GM12864 (cell line): ENCODE results near the gene ACOT12.
"Not testable (repeated sequence)": the region's sequence is repeated elsewhere in the genome, so short reads cannot be mapped to it uniquely, and the experiment has no call there.

Experiments used
- DNase-seq: peaks from one replicate; pipeline ENCODE4 v3.0.0-alpha.2; 2011; ENCODE audit warnings: low read depth
- H3K4me3 ChIP-seq: 2 replicates; pipeline ENCODE4 v1.5.1; 2011; ENCODE audit warnings: mild to moderate bottlenecking, low read depth, low read length, control low read depth
- CTCF ChIP-seq: IDR thresholded peaks from 2 replicates; pipeline ENCODE4 v1.5.1; 2011; ENCODE audit warnings: low read depth, mild to moderate bottlenecking, moderate library complexity, low read length, control low read depth, inconsistent platforms; ENCODE audit errors: missing control alignments

ACOT12 gene

DNA sequence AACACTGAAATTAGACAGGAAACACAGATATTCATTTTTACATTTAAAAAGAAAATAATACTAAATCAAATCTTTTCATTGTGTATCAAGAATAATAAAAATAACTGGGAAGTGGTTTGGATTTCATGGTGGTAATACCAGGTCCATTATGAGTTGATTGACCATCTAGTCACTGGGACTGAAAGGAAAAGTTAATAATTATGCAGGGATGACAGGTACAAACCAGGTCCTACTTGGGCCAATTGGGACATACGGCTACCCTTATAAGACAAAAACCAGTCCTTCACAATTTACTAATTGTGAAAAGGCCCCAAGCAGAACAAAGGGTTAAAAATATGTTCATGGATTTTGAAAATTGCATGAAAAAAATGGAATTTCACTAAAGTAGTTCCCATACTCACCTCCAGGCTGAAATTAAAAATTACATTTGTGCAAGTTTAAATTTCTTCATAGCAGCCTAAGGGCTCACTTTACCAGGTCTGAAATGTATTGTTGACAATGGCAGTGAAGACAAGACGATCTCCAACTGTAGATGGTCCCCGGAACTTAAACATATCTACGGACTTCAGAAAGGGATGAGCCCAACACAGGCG is 48.4 kb downstream of the ACOT12 start:
- TF ChIP-seq CTCF, result no peak
- no peak for DNase-seq
- no peak overlapping the region for H3K4me3 ChIP-seq

DNA sequence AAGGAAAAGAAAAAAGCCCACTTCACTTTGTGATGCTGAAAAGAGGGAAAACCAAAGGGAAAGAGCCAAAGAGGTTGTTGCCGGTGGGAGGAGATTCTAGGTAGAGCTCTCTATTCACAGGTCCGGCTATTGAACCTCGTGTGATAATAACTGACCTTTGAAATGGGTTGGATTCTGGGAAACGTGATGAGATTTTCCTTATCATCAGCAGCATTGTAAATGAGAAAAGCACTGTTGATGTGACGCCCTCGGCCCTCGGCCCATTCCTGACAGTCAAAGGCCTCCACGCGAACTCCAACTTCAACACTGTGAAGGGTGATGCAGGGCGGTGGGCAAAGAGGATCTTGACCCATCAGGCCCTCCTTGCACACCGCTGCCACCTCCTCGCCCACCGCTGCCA is 49.2 kb downstream of the ACOT12 start:
- no peak for DNase-seq
- no peak overlapping the region for H3K4me3 ChIP-seq
- TF ChIP-seq CTCF, result no peak

DNA sequence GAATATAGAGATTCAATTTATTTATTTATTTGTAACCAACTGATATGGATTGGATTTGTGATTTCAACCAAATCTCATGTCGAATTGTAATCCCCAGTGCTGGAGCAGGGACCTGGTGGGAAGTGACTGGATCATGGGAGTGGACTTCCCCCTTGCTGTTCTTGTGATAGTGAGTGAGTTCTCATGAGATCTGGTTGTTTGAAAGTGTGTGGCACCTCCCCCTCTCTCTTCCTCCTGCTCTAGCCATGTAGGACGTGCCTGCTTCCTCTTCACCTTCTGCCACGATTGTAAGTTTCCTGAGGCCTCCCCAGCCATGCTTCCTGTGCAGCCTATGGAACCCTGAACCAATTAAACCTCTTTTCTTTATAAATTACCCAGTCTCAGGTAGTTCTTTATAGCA is 55.7 kb downstream of the ACOT12 start:
- not testable (repeated sequence) for DNase-seq, H3K4me3 ChIP-seq

GRCh38 chr5:81337803-81338202 is 56.1 kb downstream of the ACOT12 start:
- DNase-seq, result no peak
- TF ChIP-seq CTCF, result no peak
- no peak overlapping the region for H3K4me3 ChIP-seq

- DNase-seq, result no peak
- no peak for TF ChIP-seq CTCF
- no peak overlapping the region for H3K4me3 ChIP-seq
These were observed 57.4 kb downstream of the ACOT12 start for GRCh38 chr5:81336556-81336955.

DNA sequence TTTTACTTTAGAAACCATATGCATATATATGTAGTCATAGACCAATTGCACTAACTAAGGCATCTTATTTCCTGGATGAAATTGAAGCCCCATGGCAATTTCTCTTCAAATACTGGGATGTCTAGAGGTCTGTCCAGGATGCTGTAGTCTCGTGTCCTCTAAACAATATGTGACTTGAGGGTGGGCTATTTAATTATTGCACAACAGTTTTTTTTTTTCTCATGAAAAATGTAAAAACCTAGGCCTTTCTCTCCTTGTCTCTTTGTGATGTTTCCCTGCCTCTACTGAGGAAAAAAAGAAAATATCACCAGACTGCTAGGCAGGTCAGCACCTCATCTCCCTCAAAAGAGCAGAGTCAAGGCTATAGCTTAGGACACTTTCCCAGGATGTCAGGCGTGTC is 58.0 kb downstream of the ACOT12 start:
- DNase-seq, result no peak
- TF ChIP-seq CTCF, result no peak
- H3K4me3 ChIP-seq, result no peak overlapping the region

DNA sequence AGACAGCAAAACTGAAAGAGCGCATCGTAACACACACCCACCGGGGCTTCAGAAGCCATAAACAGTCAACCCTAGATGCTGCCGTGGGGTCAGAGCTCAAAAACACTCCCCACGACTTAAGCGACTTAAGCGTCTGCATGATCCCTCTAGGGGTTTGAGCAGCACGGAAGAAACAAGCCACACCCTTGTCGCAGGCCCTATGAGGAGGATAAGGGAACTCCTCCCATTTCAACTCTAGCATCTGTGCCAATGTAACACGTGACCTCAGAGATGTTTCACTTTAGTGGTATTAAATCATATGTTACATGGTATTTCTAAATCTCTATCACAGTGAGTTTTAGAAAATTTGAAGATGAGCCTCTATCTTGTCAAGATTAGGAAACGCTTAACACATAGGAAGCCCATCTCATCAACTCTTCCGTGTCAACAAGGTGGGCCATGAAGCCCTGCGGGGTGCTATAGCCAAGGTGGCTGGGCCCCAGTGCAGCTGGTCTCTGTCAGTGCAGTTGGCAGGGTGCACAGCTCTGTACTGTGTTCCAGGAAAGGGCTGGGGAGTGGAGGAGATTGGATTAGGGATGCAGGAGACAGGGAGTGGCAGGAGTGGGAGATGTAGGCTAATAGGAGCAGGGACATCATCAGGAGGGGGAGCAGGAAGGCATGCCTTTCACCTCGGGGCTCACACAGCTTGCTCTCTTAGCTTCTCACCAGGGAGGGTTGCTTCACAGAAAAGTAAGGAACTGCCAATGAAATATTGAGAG is 59.5 kb downstream of the ACOT12 start:
- no peak overlapping the region for H3K4me3 ChIP-seq
- TF ChIP-seq CTCF, result no peak
- no peak for DNase-seq
